Measurements from ENCODE around the gene OR2T11. TPM values are rescaled to one million over a fixed set of nuclear protein-coding genes. Genes with fewer than 3 reads are reported as not detected.
"Not testable (repeated sequence)": the region's sequence is repeated elsewhere in the genome, so short reads cannot be mapped to it uniquely, and the experiment has no call there.

The OR2T11 gene
- total and polyA plus RNA-seq, 2 donors (not counting 1 experiment from before 2014, with no cell fraction given), result not detected

GRCh38 chr1:248655354-248655753, 20.5 kb upstream of the OR2T11 start, which contains the start of gene OR2T27:
TSS of gene OR2T27 (minus strand) at chr1:248655528. CDS start at chr1:248650884, 4,644 bp downstream.
- H3K9me3 ChIP-seq (ENCODE audit: control insufficient read depth, insufficient read depth, low read depth, low read length); H3K4me3 ChIP-seq (replicated peaks in 1 of 4; ENCODE audit: control extremely low read depth in 1 of 4, insufficient read depth in 1 of 4, low read depth in 3 of 4, low read length in 4 of 4): not testable (repeated sequence)

GRCh38 chr1:248648770-248649536, 14.1 kb upstream of the OR2T11 start:
- H3K27me3 ChIP-seq (ENCODE audit: control insufficient read depth, insufficient read depth, low read length); H3K9ac ChIP-seq (ENCODE audit: insufficient read depth, low read length); DNase-seq (ENCODE audit: low read depth in 2 of 2); H3K4me2 ChIP-seq (ENCODE audit: extremely low read depth, insufficient read depth, low read length); H4K20me1 ChIP-seq (ENCODE audit: control insufficient read depth, extremely low read depth, insufficient read depth, low read length); H3K4me3 ChIP-seq (replicated peaks in 1 of 4; ENCODE audit: control extremely low read depth in 1 of 4, insufficient read depth in 1 of 4, low read depth in 3 of 4, low read length in 4 of 4); H2AFZ ChIP-seq (ENCODE audit: low read length); H3K79me2 ChIP-seq (ENCODE audit: control insufficient read depth, insufficient read depth, low read length); H3K27ac ChIP-seq (ENCODE audit: insufficient read depth, low read length); H3K9me3 ChIP-seq (ENCODE audit: control insufficient read depth, insufficient read depth, low read depth, low read length); H3K36me3 ChIP-seq (ENCODE audit: control insufficient read depth, insufficient read depth, low read length); H3K4me1 ChIP-seq (ENCODE audit: control insufficient read depth, extremely low read depth, insufficient read depth, low read length): not testable (repeated sequence)

More at GRCh38 chr1:248655354-248655753, 20.5 kb upstream of the OR2T11 start, which contains the start of gene OR2T27:
- not testable (repeated sequence) for H3K27ac ChIP-seq (ENCODE audit: insufficient read depth, low read length); H3K36me3 ChIP-seq (ENCODE audit: control insufficient read depth, insufficient read depth, low read length); H2AFZ ChIP-seq (ENCODE audit: low read length); H3K4me1 ChIP-seq (ENCODE audit: control insufficient read depth, extremely low read depth, insufficient read depth, low read length); H3K79me2 ChIP-seq (ENCODE audit: control insufficient read depth, insufficient read depth, low read length); DNase-seq (ENCODE audit: low read depth in 2 of 2); H3K9ac ChIP-seq (ENCODE audit: insufficient read depth, low read length); H4K20me1 ChIP-seq (ENCODE audit: control insufficient read depth, extremely low read depth, insufficient read depth, low read length); H3K4me2 ChIP-seq (ENCODE audit: extremely low read depth, insufficient read depth, low read length); H3K27me3 ChIP-seq (ENCODE audit: control insufficient read depth, insufficient read depth, low read length)

- H3K9ac ChIP-seq (ENCODE audit: insufficient read depth, low read length); H3K79me2 ChIP-seq (ENCODE audit: control insufficient read depth, insufficient read depth, low read length); H2AFZ ChIP-seq (ENCODE audit: low read length); H3K27ac ChIP-seq (ENCODE audit: insufficient read depth, low read length); DNase-seq (ENCODE audit: low read depth in 2 of 2); H3K4me3 ChIP-seq (replicated peaks in 1 of 4; ENCODE audit: control extremely low read depth in 1 of 4, insufficient read depth in 1 of 4, low read depth in 3 of 4, low read length in 4 of 4); H3K36me3 ChIP-seq (ENCODE audit: control insufficient read depth, insufficient read depth, low read length); H3K4me2 ChIP-seq (ENCODE audit: extremely low read depth, insufficient read depth, low read length); H3K9me3 ChIP-seq (ENCODE audit: control insufficient read depth, insufficient read depth, low read depth, low read length); H4K20me1 ChIP-seq (ENCODE audit: control insufficient read depth, extremely low read depth, insufficient read depth, low read length); H3K4me1 ChIP-seq (ENCODE audit: control insufficient read depth, extremely low read depth, insufficient read depth, low read length); H3K27me3 ChIP-seq (ENCODE audit: control insufficient read depth, insufficient read depth, low read length): not testable (repeated sequence)
Measured at GRCh38 chr1:248645178-248645577, 10.3 kb upstream of the OR2T11 start, which contains the start of gene OR2T35. TSS of gene OR2T35 (minus strand) at chr1:248645278. CDS start at chr1:248639258, 6,020 bp downstream.

GRCh38 chr1:248642971-248643651, 8.2 kb upstream of the OR2T11 start:
- H3K9ac ChIP-seq (ENCODE audit: insufficient read depth, low read length); H3K36me3 ChIP-seq (ENCODE audit: control insufficient read depth, insufficient read depth, low read length); H3K4me1 ChIP-seq (ENCODE audit: control insufficient read depth, extremely low read depth, insufficient read depth, low read length); H2AFZ ChIP-seq (ENCODE audit: low read length); DNase-seq (ENCODE audit: low read depth in 2 of 2); H4K20me1 ChIP-seq (ENCODE audit: control insufficient read depth, extremely low read depth, insufficient read depth, low read length); H3K4me3 ChIP-seq (replicated peaks in 1 of 4; ENCODE audit: control extremely low read depth in 1 of 4, insufficient read depth in 1 of 4, low read depth in 3 of 4, low read length in 4 of 4); H3K4me2 ChIP-seq (ENCODE audit: extremely low read depth, insufficient read depth, low read length); H3K27ac ChIP-seq (ENCODE audit: insufficient read depth, low read length); H3K79me2 ChIP-seq (ENCODE audit: control insufficient read depth, insufficient read depth, low read length); H3K9me3 ChIP-seq (ENCODE audit: control insufficient read depth, insufficient read depth, low read depth, low read length); H3K27me3 ChIP-seq (ENCODE audit: control insufficient read depth, insufficient read depth, low read length): not testable (repeated sequence)

- not testable (repeated sequence) for DNase-seq (ENCODE audit: low read depth in 2 of 2); H3K79me2 ChIP-seq (ENCODE audit: control insufficient read depth, insufficient read depth, low read length); H3K27ac ChIP-seq (ENCODE audit: insufficient read depth, low read length); H3K9ac ChIP-seq (ENCODE audit: insufficient read depth, low read length); H3K9me3 ChIP-seq (ENCODE audit: control insufficient read depth, insufficient read depth, low read depth, low read length); H4K20me1 ChIP-seq (ENCODE audit: control insufficient read depth, extremely low read depth, insufficient read depth, low read length); H3K4me2 ChIP-seq (ENCODE audit: extremely low read depth, insufficient read depth, low read length); H3K4me3 ChIP-seq (replicated peaks in 1 of 4; ENCODE audit: control extremely low read depth in 1 of 4, insufficient read depth in 1 of 4, low read depth in 3 of 4, low read length in 4 of 4); H3K4me1 ChIP-seq (ENCODE audit: control insufficient read depth, extremely low read depth, insufficient read depth, low read length); H2AFZ ChIP-seq (ENCODE audit: low read length); H3K27me3 ChIP-seq (ENCODE audit: control insufficient read depth, insufficient read depth, low read length); H3K36me3 ChIP-seq (ENCODE audit: control insufficient read depth, insufficient read depth, low read length)
Measured at GRCh38 chr1:248641583-248641982, 6.7 kb upstream of the OR2T11 start.

- not testable (repeated sequence) for H3K9me3 ChIP-seq (ENCODE audit: control insufficient read depth, insufficient read depth, low read depth, low read length); H2AFZ ChIP-seq (ENCODE audit: low read length); H3K9ac ChIP-seq (ENCODE audit: insufficient read depth, low read length); H3K27me3 ChIP-seq (ENCODE audit: control insufficient read depth, insufficient read depth, low read length); H3K79me2 ChIP-seq (ENCODE audit: control insufficient read depth, insufficient read depth, low read length); H3K4me3 ChIP-seq (replicated peaks in 1 of 4; ENCODE audit: control extremely low read depth in 1 of 4, insufficient read depth in 1 of 4, low read depth in 3 of 4, low read length in 4 of 4); DNase-seq (ENCODE audit: low read depth in 2 of 2); H3K4me1 ChIP-seq (ENCODE audit: control insufficient read depth, extremely low read depth, insufficient read depth, low read length); H4K20me1 ChIP-seq (ENCODE audit: control insufficient read depth, extremely low read depth, insufficient read depth, low read length); H3K4me2 ChIP-seq (ENCODE audit: extremely low read depth, insufficient read depth, low read length); H3K27ac ChIP-seq (ENCODE audit: insufficient read depth, low read length); H3K36me3 ChIP-seq (ENCODE audit: control insufficient read depth, insufficient read depth, low read length)
Measured at GRCh38 chr1:248640906-248641305, 6.0 kb upstream of the OR2T11 start.

All from fibroblast of lung (primary cell).